K562 (cell line): ENCODE results near the gene KIF15. TPM values are rescaled to one million over a fixed set of nuclear protein-coding genes. Genes with fewer than 3 reads are reported as not detected.
A peak's percentile ranks its signal among the peaks of the same experiment; 100 is the strongest.

Source experiments
- ATAC-seq: fragments of 200-7000 bp; cut with Tn5 transposase; 3 replicates; pipeline ENCODE4 v1.9.1; 2020; ENCODE audit warnings: moderate library complexity
- BruUV-seq: library from RNA; stranded (reverse); fragments of 400-500 nt; replicated peaks from 2 replicates; lab custom pipeline; 2021; lab: Mats Ljungman, UMichigan
- CTCF ChIA-PET: fragments of 300-600 bp; formaldehyde crosslinking; extraction: SDS; loops from one replicate; lab custom pipeline; 2021; ENCODE audit warnings: low intra/inter-chr PET ratio; lab: Yijun Ruan, JAX
- POLR2A ChIA-PET: fragments of 300-600, 350-650 bp; sonication (Branson Sonifier 250); formaldehyde crosslinking; extraction: SDS; loops from one replicate; lab custom pipeline; 2021; ENCODE audit warnings: antibody characterized with exemption, inconsistent platforms; lab: Yijun Ruan, JAX
- DNase-seq, 4 experiments: peaks; one replicate each; pipeline versions ENCODE4 v3.0.0 to v3.0.0-alpha.2; 2011 to 2018; ENCODE audit warnings: low spot score in 3 of 4, mixed read lengths in 3 of 4; ENCODE audit errors: extremely low read depth in 1 of 4
- FAIRE-seq: peaks from 2 replicates; lab custom pipeline; 2011; peaks lifted over from hg19 to GRCh38; lab: Jason Lieb, UNC
- H2AFZ ChIP-seq: 2 replicates; pipeline ENCODE4 v1.6.0; 2011; ENCODE audit warnings: low read depth, low read length, control low read depth, inconsistent platforms
- H3K27ac ChIP-seq: fragments of 200-600 bp; 3 replicates; pipeline ENCODE4 v1.8.0; 2011; ENCODE audit warnings: low read depth, mild to moderate bottlenecking, control low read depth, inconsistent platforms, low read length, moderate library complexity, mixed read lengths; ENCODE audit errors: extremely low read depth
- H3K27me3 ChIP-seq, 2 experiments: fragments of 300-600 bp in 1 of 2; 2 replicates in 1 of 2; 3 replicates in 1 of 2; pipeline versions ENCODE4 v1.6.0 to v1.8.0; 2011; ENCODE audit warnings: inconsistent platforms in 2 of 2, low read length in 2 of 2, mild to moderate bottlenecking in 1 of 2, mixed read lengths in 1 of 2, moderate library complexity in 1 of 2; ENCODE audit not compliant: control insufficient read depth in 2 of 2, insufficient read depth in 2 of 2
- H3K36me3 ChIP-seq: fragments of 300-600 bp; 3 replicates; pipeline ENCODE4 v1.8.0; 2011; ENCODE audit warnings: mild to moderate bottlenecking, low read length, inconsistent platforms; ENCODE audit not compliant: control insufficient read depth, insufficient read depth
- H3K4me1 ChIP-seq, 2 experiments: fragments of 200-600 bp in 1 of 2; replicated peaks in 1 of 2; 2 replicates in 1 of 2; 3 replicates in 1 of 2; pipeline versions ENCODE4 v1.5.1 to v1.8.0; 2011; ENCODE audit warnings: inconsistent platforms in 2 of 2, low read length in 2 of 2, mild to moderate bottlenecking in 1 of 2, mixed read lengths in 1 of 2, moderate library complexity in 1 of 2; ENCODE audit not compliant: control insufficient read depth in 2 of 2, insufficient read depth in 2 of 2
- H3K4me2 ChIP-seq: 2 replicates; pipeline ENCODE4 v1.6.1; 2011; ENCODE audit warnings: low read length, control low read depth, inconsistent platforms, mixed read lengths; ENCODE audit not compliant: insufficient read depth
- H3K4me3 ChIP-seq: fragments of 200-600 bp; sonication (generic), shearing (Covaris generic); 2 replicates; pipeline ENCODE4 v1.5.1; 2016; ENCODE audit warnings: control low read depth, inconsistent platforms
- H3K79me2 ChIP-seq: fragments of 200-600 bp; 3 replicates; pipeline ENCODE4 v1.8.0; 2011; ENCODE audit warnings: low read length, inconsistent platforms; ENCODE audit not compliant: control insufficient read depth, insufficient read depth
- H3K9ac ChIP-seq, 2 experiments: 2 replicates each; pipeline versions ENCODE4 v1.6.0 to v1.6.1; 2011; ENCODE audit warnings: low read depth in 2 of 2, low read length in 2 of 2, control low read depth in 1 of 2, inconsistent platforms in 1 of 2, mild to moderate bottlenecking in 1 of 2, mixed read lengths in 1 of 2; ENCODE audit not compliant: insufficient read depth in 1 of 2
- H3K9me1 ChIP-seq: one replicate; pipeline ENCODE4 v1.6.0; 2011; ENCODE audit warnings: inconsistent platforms, mild to moderate bottlenecking, low read length, moderate library complexity; ENCODE audit not compliant: control insufficient read depth, insufficient read depth
- H3K9me3 ChIP-seq: replicated peaks from 2 replicates; pipeline ENCODE4 v1.5.1; 2011; ENCODE audit warnings: low read depth, low read length, inconsistent platforms; ENCODE audit not compliant: control insufficient read depth, insufficient read depth
- H4K20me1 ChIP-seq: replicated peaks from 2 replicates; pipeline ENCODE4 v1.6.1; 2011; ENCODE audit warnings: low read length, inconsistent platforms, mixed read lengths; ENCODE audit not compliant: control insufficient read depth, insufficient read depth
- ASH1L ChIP-seq: fragments of 450-650 bp; IDR thresholded peaks from 2 replicates; pipeline ENCODE4 v1.6.1; 2018; ENCODE audit warnings: borderline replicate concordance, mild to moderate bottlenecking, low read depth; ENCODE audit not compliant: partially characterized antibody
- CHD2 ChIP-seq: IDR thresholded peaks from 2 replicates; pipeline ENCODE4 v1.6.1; 2011; ENCODE audit warnings: low read depth, low read length
- HMG20A ChIP-seq: fragments of 450-650 bp; formaldehyde crosslinking; conservative IDR thresholded peaks from 2 replicates; pipeline ENCODE4 v1.4.0; 2020; ENCODE audit warnings: mild to moderate bottlenecking, mixed read lengths
- PHB2 ChIP-seq: fragments of 450-650 bp; IDR thresholded peaks from 2 replicates; pipeline ENCODE4 v1.6.1; 2017; ENCODE audit warnings: low read depth
- POLR2A ChIP-seq: fragments of 450-650 bp; conservative IDR thresholded peaks from 2 replicates; pipeline ENCODE4 v1.6.1; 2016
- STAT5B ChIP-seq: fragments of 250-450 bp; sonication (Bioruptor Pico); IDR thresholded peaks from 2 replicates; pipeline ENCODE4 v1.8.0; 2021; ENCODE audit warnings: mild to moderate bottlenecking, inconsistent platforms
- ZFP1 ChIP-seq: fragments of 450-650 bp; formaldehyde crosslinking; IDR thresholded peaks from 2 replicates; pipeline ENCODE4 v1.4.0; 2020; ENCODE audit warnings: mild to moderate bottlenecking, mixed read lengths
- ZFX ChIP-seq: sonication (generic); formaldehyde crosslinking; IDR thresholded peaks from 2 replicates; pipeline ENCODE4 v1.8.0; 2022; ENCODE audit warnings: mild to moderate bottlenecking, missing genetic modification reagents, moderate library complexity
- ZNF347 ChIP-seq: fragments of 450-650 bp; formaldehyde crosslinking; IDR thresholded peaks from 2 replicates; pipeline ENCODE4 v1.4.0; 2020; ENCODE audit warnings: low read depth, mild to moderate bottlenecking, moderate library complexity
- ZNF354B ChIP-seq: fragments of 250-450 bp; sonication (Bioruptor Pico); IDR thresholded peaks from 2 replicates; pipeline ENCODE4 v1.4.0; 2020
- WGBS: fragments of 100-300 bp; shearing (Covaris generic); methylation state at CpG from one replicate; pipeline ENCODE4 v1.1.6; 2016; ENCODE audit warnings: low coverage, mixed read lengths; ENCODE audit not compliant: insufficient coverage; ENCODE audit errors: missing lambda C conversion rate; 5-methylcytosine and 5-hydroxymethylcytosine counted together
- in situ Hi-C: fragments of 300-500 bp; cut with MboI; formaldehyde crosslinking; loops from 4 replicates; pipeline ENCODE4 v1.15.0; 2018; ENCODE audit warnings: inconsistent platforms, mixed read lengths
- intact Hi-C: fragments of 100-400 bp; cut with micrococcal nuclease; formaldehyde crosslinking; loops from 2 replicates; pipeline ENCODE4 v1.14.2; 2022
- polyA plus RNA-seq, 8 experiments: library from polyadenylated mRNA; depleted of rRNA in 4 of 8; stranded (reverse) in 5 of 8; unstranded in 3 of 8; fragments of >200 nt; fragmentation: Nextera tagmentation in 2 of 8; fragmentation: Illumina TruSeq in 1 of 8; extraction: Ambion mirVana in 2 of 8; extraction: Trizol in 1 of 8; gene quantifications; 2 replicates each; pipeline versions ENCODE4 v1.2.1 to v1.2.3, GENCODE V29; 2011 to 2014; ENCODE audit warnings: inconsistent platforms in 1 of 8, missing spikeins in 1 of 8
- total RNA-seq, 7 experiments: library from RNA; depleted of rRNA in 6 of 7; stranded (reverse); fragments of >200 nt in 6 of 7; fragmentation: Illumina TruSeq in 2 of 7; extraction: Trizol in 2 of 7; gene quantifications; 2 replicates each; pipeline versions ENCODE4 v1.2.1 to v1.2.3, GENCODE V29; 2011 to 2021; ENCODE audit warnings: low replicate concordance in 1 of 7
- TF ChIP-seq, protein P1 (sequence below): fragments of 450-650 bp; IDR thresholded peaks from 2 replicates; pipeline ENCODE4 v1.6.1; 2017; ENCODE audit warnings: antibody characterized with exemption, mild to moderate bottlenecking

Gene KIF15
- total and polyA plus RNA-seq, 9 of the 15 experiments (the other 6 are each of a cell fraction or from before 2014, with no cell fraction given): 9.0 to 45.9 (median 26.0) TPM

DNA sequence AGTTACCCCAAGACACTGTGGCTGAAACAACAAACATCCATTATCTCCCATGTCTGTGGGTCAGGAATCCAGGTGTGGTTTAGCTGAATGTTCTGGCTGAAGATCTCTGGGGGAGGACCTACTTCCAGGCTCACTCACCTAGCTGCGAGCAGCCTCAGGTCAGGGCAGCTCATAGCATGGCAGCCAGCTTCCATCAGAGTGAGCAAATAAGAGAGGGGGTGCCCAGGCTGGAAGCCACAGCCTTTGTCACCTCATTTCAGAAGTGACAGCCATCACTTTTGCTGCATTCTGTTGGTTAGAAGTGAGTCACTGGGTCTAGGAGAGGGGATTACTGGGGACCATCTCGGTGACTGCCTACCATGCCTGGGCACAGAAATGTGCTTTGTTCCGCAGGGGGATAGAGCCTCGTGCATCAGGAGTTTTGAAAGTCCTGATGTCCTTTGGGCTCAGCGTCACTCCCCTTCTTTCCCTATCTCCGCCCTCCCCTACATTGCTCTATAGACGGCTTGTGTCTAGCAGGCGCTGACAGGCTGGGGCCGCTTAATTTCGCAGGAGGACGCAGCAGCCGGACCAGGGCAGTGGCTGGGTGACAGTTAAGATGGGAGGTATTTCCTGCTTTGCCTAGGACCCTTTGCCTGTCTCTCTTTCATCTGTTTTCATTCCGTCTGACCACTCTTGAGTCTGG, 138.2 kb downstream of the KIF15 start:
- ATAC-seq: peak; percentile 54
- ChIA-PET POLR2A (no interaction called here), CTCF (no interaction called here)
- no peaks in the 10 kb centered on the region for H3K9me3 ChIP-seq
- H3K4me1 ChIP-seq: no peaks in the 10 kb centered on the region
- no peak overlapping the region for H2AFZ ChIP-seq
- BruUV-seq: no TSS peak
- H4K20me1 ChIP-seq: no peaks in the 10 kb centered on the region
- H3K9me1 ChIP-seq: no peaks in the 10 kb centered on the region
- TF ChIP-seq, protein P1, sequence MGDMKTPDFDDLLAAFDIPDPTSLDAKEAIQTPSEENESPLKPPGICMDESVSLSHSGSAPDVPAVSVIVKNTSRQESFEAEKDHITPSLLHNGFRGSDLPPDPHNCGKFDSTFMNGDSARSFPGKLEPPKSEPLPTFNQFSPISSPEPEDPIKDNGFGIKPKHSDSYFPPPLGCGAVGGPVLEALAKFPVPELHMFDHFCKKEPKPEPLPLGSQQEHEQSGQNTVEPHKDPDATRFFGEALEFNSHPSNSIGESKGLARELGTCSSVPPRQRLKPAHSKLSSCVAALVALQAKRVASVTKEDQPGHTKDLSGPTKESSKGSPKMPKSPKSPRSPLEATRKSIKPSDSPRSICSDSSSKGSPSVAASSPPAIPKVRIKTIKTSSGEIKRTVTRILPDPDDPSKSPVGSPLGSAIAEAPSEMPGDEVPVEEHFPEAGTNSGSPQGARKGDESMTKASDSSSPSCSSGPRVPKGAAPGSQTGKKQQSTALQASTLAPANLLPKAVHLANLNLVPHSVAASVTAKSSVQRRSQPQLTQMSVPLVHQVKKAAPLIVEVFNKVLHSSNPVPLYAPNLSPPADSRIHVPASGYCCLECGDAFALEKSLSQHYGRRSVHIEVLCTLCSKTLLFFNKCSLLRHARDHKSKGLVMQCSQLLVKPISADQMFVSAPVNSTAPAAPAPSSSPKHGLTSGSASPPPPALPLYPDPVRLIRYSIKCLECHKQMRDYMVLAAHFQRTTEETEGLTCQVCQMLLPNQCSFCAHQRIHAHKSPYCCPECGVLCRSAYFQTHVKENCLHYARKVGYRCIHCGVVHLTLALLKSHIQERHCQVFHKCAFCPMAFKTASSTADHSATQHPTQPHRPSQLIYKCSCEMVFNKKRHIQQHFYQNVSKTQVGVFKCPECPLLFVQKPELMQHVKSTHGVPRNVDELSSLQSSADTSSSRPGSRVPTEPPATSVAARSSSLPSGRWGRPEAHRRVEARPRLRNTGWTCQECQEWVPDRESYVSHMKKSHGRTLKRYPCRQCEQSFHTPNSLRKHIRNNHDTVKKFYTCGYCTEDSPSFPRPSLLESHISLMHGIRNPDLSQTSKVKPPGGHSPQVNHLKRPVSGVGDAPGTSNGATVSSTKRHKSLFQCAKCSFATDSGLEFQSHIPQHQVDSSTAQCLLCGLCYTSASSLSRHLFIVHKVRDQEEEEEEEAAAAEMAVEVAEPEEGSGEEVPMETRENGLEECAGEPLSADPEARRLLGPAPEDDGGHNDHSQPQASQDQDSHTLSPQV: no peak
- no peak for TF ChIP-seq PHB2
- TF ChIP-seq ZFX (CRISPR knock-in tag): no peak
- TF ChIP-seq ZNF347 (CRISPR knock-in tag): no peak
- TF ChIP-seq CHD2: no peak
- no peak for TF ChIP-seq ZFP1 (CRISPR knock-in tag)
- no peak for TF ChIP-seq ZNF354B
- no peak for TF ChIP-seq HMG20A (CRISPR knock-in tag)
- TF ChIP-seq POLR2A: no peak
- TF ChIP-seq STAT5B (CRISPR knock-in tag): no peak
- no peak for TF ChIP-seq ASH1L
- no peak overlapping the region for H3K4me2 ChIP-seq
- H3K9ac ChIP-seq: no peak overlapping the region
- no peaks in the 10 kb centered on the region for H3K79me2 ChIP-seq
- WGBS: 7% methylated on average over 13 of the region's 13 CpGs
- FAIRE-seq: no peak
- in situ Hi-C loops (loop anchor here (5.0 kb wide), 1 partner anchor 363 kb away; no protein-coding TSS in a partner anchor), intact Hi-C loops (no loop called here)
- H3K4me3 ChIP-seq: no peak overlapping the region
- no peak overlapping the region for H3K27ac ChIP-seq
- H3K27me3 ChIP-seq: peaks cover 45 to 63% of the 10 kb centered on the region in 2 experiments
- no peaks in the 10 kb centered on the region for H3K36me3 ChIP-seq
- no peak for DNase-seq
